Renal cortex interstitium (tissue), 15 donors: ENCODE results near the gene C16orf92. TPM values are rescaled to one million over a fixed set of nuclear protein-coding genes. Genes with fewer than 3 reads are reported as not detected.

ENCODE experiments used
- DNase-seq, 11 donors: peaks; one replicate each; pipeline ENCODE4 v3.0.0-alpha.2; 2013; ENCODE audit warnings: low read depth in 9 of 11, low spot score in 4 of 11; ENCODE audit errors: extremely low read depth in 1 of 11
- long read RNA-seq, 16 experiments: transcript quantifications; one replicate each; lab custom pipeline, GENCODE V29; 2026
- polyA plus RNA-seq, 3 donors: library from polyadenylated mRNA; unstranded; fragments of 120-200 nt; gene quantifications; one replicate each; pipeline ENCODE4 v1.2.1, GENCODE V29; 2013; ENCODE audit not compliant: insufficient read length in 3 of 3

The C16orf92 gene, protein sequence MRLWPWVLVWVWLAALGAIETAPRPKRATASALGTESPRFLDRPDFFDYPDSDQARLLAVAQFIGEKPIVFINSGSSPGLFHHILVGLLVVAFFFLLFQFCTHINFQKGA
- not detected for polyA plus RNA-seq
- long read RNA-seq, donor 1, result 0 reads
- long read RNA-seq, donor 2, result 0 reads
- long read RNA-seq, donor 3, result 0 reads
- long read RNA-seq, donor 4, result 0 reads
- long read RNA-seq, donor 5, result 0 reads
- long read RNA-seq, donor 6, result 0 reads
- long read RNA-seq, donor 7, result 0 reads
- long read RNA-seq, donor 8, result 0 reads
- long read RNA-seq, donor 9, result 0 reads
- long read RNA-seq, donor 10, result 0 reads
- long read RNA-seq, donor 11, result 0 reads
- long read RNA-seq, donor 12, result 0 reads
- long read RNA-seq, donor 13, result 0 reads
- long read RNA-seq, donor 14, result 0 reads
- long read RNA-seq, donor 15, result 0 reads
- long read RNA-seq, donor 16, result 0 reads

DNA sequence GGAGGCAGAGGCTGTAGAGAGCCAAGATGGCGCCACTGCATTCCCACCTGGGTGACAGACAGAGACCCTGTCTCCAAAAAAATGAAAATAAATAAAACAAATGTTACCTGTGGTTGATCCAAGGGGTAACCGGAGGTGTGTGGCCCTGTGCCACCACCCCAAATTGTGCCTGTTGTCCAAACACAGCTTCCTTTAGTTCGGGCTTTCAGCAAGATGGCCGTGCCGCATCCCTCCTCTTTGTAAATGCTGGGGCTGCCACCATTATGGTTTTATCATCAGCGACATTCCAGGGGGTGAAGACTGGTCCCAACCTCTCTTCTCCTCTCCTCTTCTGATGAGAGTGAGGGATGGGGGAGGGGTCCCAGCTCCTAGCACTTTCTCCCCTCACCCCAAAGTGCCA, at the start of gene C16orf92:
Gene C16orf92 (plus strand): TSS at position 312 of the 400 bp plus-strand sequence. CDS start 143 bp downstream, outside the sequence.
- no peak for DNase-seq

DNA sequence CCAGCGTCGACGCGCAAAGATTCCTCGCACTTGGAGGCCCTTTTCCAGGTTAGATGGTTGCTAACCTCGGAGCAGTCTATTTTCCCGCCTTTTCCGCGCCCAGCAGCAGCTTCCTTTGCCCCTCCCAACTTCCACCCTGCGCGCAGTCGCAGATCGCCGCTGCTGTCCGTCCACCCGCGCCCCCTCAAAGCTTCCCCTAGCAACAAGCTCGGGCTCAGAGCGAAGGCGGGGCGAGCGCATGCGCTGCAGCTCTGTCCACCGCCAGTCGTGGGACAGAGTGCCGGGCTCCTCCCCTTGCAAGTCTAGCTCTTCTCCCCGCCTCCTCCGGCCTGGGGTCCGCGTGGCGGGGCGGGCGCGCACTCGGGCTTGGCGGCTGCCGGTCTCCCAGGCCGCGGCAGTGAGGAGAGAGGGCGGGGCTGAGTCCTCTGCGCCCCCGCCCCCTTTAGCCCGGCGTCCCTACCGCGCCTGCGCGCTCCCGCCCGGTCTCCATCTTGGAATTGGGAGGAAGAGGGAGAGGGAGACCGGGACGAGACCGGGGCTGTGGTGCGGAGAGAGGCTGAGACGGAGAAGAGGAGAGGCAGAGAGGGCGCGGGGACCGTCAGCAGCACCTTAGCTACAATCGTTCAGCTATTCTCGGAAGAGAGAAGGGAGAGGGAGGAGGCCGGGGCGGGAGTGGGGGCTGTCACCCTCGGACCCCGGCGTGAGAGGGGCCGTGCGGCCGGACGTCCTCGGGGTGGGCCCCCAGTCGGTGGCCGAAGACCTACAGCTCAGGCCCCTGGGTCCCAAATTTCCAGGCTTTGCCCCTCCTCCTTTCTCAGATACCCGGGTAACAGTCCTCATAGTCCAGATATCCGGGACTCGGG, 49.4 kb upstream of the C16orf92 start, which contains the start of gene TAOK2:
Gene TAOK2 (plus strand): TSS at position 485 of the 863 bp plus-strand sequence. CDS start 3,905 bp downstream, outside the sequence.
- peak; percentile 93 to 99 (median 98) for DNase-seq

DNA sequence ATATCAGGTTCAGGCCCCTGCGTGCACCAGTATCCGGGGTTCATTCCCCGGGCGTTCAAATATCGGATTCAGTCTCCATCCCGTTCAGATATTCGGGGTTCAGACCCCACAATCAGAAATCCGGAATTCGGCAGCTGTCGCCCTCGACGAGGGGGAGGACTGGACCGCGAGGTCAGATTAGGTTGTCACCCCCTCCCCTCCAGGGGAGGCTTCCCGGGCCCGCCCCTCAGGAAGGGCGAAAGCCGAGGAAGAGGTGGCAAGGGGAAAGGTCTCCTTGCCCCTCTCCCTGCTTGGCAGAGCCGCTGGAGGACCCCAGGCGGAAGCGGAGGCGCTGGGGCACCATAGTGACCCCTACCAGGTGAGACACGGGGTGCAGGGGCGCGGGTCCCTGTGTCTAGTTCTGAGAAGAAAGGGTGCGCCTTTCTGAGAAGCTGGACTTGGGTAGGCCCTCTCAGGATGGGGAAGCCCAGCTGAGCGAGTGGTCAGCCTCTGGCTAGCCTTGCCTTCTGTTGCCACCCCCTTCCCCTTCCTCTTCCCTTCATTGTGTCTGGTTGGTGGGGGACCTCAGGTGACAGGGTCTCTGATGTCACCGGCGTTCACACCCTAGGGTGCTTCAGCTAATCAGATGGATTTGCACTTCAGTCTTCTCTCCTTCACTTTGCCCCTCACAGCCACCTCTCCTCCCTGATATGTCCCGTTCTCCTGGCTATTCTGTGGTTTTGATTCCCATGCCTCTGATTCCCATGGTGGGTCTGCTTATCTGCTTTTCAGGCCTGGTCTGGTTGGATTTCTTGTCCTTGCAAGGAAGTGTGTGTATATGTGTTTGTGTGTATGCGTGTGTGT, 48.5 kb upstream of the C16orf92 start:
- DNase-seq, result no peak

DNA sequence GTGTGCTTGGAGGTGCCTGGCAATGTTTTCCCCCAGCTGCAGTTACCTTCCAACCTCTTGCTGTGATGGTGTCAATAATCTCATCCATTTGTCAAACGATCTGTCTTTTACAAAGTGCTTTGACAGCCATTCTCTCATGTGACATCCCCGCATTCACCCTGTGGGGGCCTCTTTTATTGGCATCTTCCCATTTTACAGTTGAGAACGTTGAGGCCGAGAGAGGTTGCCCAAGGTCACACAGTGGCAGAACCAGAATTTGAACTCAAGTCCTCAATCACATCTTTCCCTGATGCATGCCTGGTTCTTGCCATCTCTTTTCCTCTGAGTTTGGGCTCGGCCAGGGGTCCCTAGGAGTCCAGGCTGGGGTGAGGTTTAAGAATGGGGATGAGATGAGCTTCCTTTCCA, 47.9 kb upstream of the C16orf92 start:
- DNase-seq, result no peak

DNA sequence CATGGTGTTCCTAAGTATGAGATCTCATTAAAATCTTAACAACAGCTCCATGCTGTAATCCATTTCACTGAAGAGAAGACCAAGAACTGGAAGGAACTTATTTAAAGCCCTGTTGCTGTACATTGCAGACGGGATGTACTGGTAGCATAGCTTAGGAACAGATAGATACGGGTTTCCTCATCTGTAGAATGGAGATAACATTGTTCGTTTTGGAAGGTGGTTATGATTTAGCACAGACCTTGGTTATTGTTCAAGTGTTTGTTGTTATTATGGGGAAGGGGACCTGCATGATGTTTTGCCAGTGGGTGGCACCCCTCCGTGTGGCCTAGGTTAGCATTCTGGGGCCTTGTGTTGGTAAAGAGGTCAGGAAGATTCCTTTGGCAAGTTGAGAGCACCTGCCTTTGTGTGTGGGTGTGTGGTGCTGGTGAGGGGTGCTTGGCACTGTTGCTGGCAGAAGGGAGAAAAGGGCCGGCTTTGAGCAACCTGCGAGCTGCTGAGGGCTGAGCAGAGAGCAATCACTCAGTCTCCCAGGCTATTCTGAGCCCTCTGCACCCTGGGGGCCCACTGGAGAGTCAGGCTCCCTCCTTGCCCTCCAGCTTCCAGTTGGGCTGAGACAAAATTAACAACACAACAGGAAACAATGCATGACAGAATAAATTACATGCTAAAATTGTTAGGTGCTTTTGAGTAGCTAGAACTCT, 47.0 kb upstream of the C16orf92 start:
- DNase-seq, result no peak

DNA sequence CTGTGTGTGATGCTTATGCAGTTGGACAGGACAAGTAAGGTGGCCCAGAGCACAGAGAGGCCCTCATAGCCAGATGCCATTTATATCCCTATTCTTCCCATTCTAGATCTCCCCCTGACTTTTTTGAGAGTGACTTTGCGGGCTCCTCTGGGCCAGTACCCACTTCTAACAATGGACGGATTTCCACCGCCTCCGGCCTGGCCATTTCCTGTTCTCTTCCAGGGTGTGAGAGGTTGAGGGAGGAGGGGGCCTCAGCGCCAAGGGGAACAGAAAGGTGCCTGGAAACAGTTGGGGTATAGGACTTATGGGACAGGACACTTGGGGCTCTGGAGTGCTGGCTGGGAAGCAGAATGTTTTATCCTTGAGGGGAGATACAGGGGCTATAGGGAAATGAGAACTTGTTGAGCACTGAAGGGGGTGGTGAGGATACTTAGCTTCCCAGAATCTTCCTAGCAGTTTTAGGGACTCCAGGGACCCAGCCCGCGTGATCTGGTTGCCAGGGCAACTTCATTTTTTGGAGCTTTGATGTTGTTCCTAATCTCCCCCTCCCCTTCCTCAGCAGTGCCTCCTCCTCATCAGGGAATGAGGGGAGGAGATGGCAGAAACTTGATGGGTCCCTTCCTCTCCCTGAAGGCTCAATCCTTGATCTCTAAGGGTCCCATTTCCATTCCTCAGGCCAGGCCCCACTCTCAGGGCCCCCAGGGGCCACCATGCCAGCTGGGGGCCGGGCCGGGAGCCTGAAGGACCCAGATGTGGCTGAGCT, 45.8 kb upstream of the C16orf92 start:
- no peak for DNase-seq

DNA sequence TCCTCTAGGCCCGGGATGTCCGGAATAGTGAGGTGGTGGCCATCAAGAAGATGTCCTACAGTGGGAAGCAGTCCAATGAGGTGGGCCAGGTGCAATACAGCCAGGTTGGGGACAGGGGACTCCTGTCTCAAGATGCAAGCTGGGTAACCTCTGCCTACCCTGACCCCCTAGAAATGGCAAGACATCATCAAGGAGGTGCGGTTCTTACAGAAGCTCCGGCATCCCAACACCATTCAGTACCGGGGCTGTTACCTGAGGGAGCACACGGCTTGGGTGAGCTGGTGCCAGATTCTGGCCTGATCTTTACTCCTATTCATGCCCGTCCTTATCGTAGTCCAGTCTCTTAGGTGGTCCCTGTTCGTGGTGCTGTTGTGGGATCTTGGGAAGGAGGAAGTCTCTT, 44.9 kb upstream of the C16orf92 start:
- DNase-seq, result no peak

DNA sequence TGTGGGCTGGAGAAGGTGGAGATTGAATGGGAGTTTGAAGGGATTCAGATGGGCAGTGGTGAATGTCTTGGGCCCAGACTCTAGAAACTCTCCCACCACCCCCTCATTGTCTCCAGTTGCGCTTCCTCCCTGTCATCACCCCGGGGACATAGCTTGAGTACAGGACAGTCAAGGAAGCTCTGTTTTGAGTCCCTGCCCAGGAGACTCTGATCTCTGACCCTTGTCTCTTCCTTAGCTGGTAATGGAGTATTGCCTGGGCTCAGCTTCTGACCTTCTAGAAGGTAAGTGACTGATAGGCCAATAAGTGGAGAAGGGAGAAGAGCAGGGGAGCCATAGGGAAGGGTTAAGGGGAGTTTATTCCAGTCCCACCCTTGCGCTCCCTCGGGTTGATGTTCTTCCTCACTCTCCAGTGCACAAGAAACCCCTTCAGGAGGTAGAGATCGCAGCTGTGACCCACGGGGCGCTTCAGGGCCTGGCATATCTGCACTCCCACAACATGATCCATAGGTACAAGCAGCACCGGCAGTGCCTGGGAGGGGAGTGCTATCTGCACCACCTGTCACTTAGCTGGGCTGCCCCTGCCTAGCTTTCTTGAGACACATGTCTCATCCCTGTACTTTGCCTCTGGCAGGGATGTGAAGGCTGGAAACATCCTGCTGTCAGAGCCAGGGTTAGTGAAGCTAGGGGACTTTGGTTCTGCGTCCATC, 44.3 kb upstream of the C16orf92 start:
- DNase-seq, result no peak

DNA sequence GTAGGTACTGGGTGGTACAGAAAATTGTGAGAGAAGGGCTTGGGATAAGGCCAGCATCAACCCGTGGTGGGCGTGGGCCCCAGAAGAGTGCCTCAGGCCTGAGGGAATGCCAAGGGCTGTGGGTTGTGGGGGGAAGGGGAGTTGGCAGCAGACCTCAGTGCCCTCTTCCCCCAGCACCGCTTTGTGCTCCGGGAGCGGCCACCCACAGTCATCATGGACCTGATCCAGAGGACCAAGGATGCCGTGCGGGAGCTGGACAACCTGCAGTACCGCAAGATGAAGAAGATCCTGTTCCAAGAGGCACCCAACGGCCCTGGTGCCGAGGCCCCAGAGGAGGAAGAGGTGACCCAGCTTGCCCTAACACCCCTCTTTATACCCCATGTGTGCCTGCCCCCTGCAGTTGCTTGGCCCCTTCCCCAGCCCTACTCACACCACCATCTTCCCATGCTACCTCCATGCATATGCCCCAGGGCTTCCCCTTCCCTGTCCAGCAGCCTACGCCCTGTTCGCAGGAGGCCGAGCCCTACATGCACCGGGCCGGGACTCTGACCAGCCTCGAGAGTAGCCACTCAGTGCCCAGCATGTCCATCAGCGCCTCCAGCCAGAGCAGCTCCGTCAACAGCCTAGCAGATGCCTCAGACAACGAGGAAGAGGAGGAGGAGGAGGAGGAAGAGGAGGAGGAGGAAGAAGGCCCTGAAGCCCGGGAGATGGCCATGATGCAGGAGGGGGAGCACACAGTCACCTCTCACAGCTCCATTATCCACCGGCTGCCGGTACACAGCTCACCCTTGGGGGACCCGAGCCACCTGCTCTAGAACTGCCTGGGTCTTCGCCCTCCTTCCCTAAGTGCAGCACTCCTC, 40.2 kb upstream of the C16orf92 start:
- no peak for DNase-seq

DNA sequence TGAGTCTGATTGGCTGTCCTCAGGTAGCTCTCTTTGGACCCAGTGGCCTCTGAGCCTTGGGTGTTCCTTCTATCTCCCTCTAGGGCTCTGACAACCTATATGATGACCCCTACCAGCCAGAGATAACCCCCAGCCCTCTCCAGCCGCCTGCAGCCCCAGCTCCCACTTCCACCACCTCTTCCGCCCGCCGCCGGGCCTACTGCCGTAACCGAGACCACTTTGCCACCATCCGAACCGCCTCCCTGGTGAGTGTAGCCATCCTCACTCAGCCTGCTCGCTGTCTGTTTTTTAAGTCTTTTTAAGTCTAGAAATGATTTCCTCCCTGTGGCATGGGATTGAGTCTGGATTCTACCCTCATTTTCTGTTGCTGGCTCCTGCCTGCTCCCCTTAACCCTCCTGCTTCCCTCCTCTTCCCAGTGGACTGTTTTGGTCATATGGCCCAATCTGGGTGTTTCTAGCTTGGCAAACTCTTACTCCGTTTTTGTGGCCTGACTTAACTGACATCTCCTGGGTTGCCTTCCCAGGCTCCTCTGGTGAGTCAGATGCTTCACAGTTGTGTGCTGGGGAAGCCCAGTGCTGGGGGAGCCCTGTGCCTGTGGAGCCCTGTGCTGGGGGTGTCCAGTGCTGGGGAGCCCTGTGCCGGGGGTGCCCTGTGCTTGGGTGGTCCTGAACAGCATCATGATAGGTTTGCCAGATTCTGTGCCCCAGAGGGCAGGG, 39.4 kb upstream of the C16orf92 start:
- no peak for DNase-seq

DNA sequence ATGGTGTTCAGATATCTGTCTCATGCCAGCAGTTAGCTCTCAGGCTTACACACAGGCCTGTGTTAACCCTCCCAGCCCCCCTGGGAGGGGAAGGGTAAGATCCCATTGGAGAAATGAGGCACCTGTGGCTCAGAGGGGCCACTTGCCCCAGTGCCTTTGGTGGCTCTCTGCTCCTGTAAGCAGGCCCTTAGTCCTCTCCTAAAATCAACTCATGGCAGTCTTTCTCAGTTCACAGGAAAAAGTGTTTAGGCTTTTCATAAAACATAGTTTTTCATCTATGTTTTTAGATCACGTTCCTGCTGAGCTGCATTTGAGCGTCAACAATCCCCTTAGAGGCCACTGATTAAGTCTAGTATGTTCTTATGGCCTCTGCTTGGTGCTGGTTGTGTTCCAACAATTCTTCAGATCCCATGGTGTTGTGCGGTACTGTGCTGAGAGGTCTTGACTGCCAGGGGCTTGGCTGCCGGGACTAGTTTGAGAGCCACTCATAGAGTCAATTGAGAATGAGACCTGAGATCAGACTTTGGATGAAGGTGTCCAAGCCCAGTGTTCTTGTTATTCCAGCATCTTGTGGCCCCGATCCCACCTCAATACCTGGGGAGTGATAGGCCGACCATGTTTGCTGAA, 38.7 kb upstream of the C16orf92 start:
- DNase-seq, result no peak

DNA sequence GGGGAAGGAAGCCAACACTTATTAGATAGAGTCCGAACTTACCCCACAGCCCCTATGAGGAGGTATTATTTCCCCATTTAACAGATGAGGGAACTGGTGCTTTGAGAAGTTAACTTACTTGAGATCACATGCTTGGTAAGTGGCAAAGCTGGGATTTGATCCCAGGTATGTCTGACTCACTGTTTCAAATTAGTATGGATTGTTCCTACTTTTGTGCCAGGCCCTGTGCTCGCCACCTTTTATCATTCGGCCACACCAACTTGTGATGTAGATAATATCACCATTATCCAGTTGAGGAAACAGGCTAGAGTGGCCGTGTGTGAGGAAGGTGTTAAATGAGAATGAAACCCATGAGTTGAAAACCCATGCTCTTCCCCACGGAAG, 38.2 kb upstream of the C16orf92 start:
- no peak for DNase-seq

DNA sequence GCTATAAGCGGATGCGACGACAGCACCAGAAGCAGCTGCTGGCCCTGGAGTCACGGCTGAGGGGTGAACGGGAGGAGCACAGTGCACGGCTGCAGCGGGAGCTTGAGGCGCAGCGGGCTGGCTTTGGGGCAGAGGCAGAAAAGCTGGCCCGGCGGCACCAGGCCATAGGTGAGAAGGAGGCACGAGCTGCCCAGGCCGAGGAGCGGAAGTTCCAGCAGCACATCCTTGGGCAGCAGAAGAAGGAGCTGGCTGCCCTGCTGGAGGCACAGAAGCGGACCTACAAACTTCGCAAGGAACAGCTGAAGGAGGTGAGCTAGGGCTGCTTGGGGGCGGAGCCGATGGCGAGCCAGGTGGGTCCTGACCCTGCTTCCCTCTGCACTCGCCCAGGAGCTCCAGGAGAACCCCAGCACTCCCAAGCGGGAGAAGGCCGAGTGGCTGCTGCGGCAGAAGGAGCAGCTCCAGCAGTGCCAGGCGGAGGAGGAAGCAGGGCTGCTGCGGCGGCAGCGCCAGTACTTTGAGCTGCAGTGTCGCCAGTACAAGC, 37.7 kb upstream of the C16orf92 start:
- DNase-seq, result no peak

DNA sequence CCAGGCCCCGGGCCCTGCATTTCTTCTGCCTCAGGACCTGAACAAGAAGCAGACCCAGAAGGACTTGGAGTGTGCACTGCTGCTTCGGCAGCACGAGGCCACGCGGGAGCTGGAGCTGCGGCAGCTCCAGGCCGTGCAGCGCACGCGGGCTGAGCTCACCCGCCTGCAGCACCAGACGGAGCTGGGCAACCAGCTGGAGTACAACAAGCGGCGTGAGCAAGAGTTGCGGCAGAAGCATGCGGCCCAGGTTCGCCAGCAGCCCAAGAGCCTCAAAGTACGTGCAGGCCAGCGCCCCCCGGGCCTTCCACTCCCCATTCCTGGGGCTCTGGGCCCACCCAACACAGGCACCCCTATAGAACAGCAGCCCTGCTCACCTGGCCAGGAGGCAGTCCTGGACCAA, 36.8 kb upstream of the C16orf92 start:
- DNase-seq, result no peak

DNA sequence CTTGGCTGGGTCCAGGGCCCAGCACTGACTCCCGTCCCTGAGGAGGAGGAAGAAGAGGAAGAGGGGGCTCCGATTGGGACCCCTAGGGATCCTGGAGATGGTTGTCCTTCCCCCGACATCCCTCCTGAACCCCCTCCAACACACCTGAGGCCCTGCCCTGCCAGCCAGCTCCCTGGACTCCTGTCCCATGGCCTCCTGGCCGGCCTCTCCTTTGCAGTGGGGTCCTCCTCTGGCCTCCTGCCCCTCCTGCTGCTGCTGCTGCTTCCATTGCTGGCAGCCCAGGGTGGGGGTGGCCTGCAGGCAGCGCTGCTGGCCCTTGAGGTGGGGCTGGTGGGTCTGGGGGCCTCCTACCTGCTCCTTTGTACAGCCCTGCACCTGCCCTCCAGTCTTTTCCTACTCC, 36.1 kb upstream of the C16orf92 start:
- DNase-seq, result no peak
